AG04450 (cell line): ENCODE results near the gene ZNF274. TPM values are rescaled to one million over a fixed set of nuclear protein-coding genes. Genes with fewer than 3 reads are reported as not detected.

Experiments
- CTCF ChIA-PET: fragments of 300-600, 350-600 bp; formaldehyde crosslinking; extraction: SDS; loops from one replicate; lab custom pipeline; 2022; ENCODE audit warnings: antibody characterized with exemption, inconsistent platforms; lab: Charles Lee
- POLR2A ChIA-PET: fragments of 350-600 bp; formaldehyde crosslinking; extraction: SDS; loops from one replicate; lab custom pipeline; 2021; ENCODE audit warnings: antibody characterized with exemption, inconsistent platforms; lab: Yijun Ruan, JAX
- DNase-seq: peaks from one replicate; pipeline ENCODE4 v3.0.0-alpha.2; 2011; ENCODE audit warnings: low read depth, low spot score
- H3K27ac ChIP-seq: one replicate; pipeline ENCODE4 v1.5.1; 2012; ENCODE audit warnings: low read depth, low read length, control low read depth
- H3K27me3 ChIP-seq: one replicate; pipeline ENCODE4 v1.6.0; 2012; ENCODE audit warnings: low read length; ENCODE audit not compliant: control insufficient read depth, insufficient read depth
- H3K4me3 ChIP-seq: 2 replicates; pipeline ENCODE4 v1.5.1; 2011; ENCODE audit warnings: mild to moderate bottlenecking, low read depth, low read length, control low read depth
- H3K9me3 ChIP-seq: 2 replicates; pipeline ENCODE4 v1.5.1; 2012; ENCODE audit warnings: low read length; ENCODE audit not compliant: control insufficient read depth, insufficient read depth
- polyA plus RNA-seq: library from polyadenylated mRNA; depleted of rRNA; stranded (reverse); fragments of >200 nt; gene quantifications from 2 replicates; pipeline ENCODE4 v1.2.3, GENCODE V29; 2011
- TF ChIP-seq, protein P1 (sequence below): IDR thresholded peaks from 2 replicates; pipeline ENCODE4 v1.5.1; 2011; ENCODE audit warnings: low read depth, low read length, control low read depth, inconsistent platforms

Gene ZNF274
- polyA plus RNA-seq, 1 experiment, result 13.2 TPM

DNA sequence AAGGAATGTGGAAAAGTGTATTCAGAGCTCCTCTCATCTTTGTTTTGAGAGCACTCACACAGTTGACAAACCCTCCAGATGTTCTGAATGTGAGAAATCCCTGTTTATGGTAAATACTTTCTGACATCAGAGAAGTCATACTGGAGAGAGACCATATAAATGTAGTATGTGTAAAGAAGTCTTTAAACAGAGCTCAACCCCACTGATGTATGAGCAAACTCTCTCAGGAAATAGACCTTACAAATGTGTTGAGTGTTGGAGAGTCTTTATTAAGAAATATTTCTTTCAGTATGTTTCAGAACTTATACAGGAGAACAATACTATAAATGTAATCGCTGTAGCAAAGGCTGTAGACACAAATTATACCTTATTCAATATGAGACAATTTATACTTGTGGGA lies 16.6 kb upstream of the ZNF274 start:
- CTCF ChIA-PET, result no interaction called here
- DNase-seq, result no peak
- POLR2A ChIA-PET, result no interaction called here
- H3K27me3 ChIP-seq, result no peaks in the 10 kb centered on the region
- H3K27ac ChIP-seq, result no peak overlapping the region
- H3K9me3 ChIP-seq, result peaks cover 70% of the 10 kb centered on the region
- TF ChIP-seq, protein P1, sequence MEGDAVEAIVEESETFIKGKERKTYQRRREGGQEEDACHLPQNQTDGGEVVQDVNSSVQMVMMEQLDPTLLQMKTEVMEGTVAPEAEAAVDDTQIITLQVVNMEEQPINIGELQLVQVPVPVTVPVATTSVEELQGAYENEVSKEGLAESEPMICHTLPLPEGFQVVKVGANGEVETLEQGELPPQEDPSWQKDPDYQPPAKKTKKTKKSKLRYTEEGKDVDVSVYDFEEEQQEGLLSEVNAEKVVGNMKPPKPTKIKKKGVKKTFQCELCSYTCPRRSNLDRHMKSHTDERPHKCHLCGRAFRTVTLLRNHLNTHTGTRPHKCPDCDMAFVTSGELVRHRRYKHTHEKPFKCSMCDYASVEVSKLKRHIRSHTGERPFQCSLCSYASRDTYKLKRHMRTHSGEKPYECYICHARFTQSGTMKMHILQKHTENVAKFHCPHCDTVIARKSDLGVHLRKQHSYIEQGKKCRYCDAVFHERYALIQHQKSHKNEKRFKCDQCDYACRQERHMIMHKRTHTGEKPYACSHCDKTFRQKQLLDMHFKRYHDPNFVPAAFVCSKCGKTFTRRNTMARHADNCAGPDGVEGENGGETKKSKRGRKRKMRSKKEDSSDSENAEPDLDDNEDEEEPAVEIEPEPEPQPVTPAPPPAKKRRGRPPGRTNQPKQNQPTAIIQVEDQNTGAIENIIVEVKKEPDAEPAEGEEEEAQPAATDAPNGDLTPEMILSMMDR, result no peak
- H3K4me3 ChIP-seq, result no peak overlapping the region

DNA sequence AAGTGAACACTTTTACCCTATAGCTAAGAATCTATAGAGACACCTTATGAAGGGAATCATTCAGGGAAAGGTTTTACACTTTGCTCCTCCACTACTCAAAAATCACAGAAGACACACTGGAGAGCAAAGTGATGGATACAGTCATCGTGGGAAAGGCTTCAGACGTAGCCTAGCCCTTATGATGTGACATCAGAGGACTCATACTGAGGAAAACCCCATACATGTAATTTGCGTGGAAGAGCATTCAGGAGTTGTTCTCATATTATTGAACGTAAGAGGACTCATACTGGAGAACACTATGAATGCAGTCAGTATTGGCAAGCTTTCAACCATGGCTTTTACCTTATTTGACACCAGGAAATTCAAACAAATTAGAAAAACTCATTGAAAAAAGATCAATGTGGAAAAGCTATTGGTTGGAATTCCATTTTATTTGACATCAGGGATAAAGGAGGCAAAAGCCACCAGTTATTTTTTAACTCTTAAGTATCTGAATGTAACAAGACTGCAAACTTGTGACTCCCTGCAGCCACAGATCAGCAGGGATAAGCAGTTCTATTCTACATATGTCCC lies 16.1 kb upstream of the ZNF274 start:
- CTCF ChIA-PET, result no interaction called here
- TF ChIP-seq, protein P1, result no peak
- POLR2A ChIA-PET, result no interaction called here
- Histone ChIP-seq H3K9me3 (peaks cover 76% of the 10 kb centered on the region), H3K4me3 (no peak overlapping the region), H3K27me3 (no peaks in the 10 kb centered on the region), H3K27ac (no peak overlapping the region)
- DNase-seq, result no peak

DNA sequence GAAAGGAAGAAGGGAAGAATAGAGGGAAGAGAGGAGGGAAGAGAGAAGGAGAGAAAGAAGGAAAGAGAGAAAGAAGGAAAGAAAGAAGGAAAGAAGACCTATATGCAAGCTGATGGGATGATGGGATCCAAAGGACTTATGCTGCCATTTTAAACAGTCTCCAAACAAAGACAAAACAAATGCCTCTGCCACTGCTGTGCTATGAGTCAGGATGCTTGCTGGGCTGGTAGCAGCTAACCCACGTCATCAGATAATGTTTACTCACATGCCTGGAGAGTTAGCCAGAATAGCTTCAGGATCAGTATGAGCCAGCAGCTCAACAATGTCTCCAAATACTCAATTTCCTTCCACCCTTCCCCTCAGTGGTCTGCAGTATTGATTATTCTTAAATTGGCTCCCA lies 12.0 kb upstream of the ZNF274 start:
- H3K27me3 ChIP-seq, result no peaks in the 10 kb centered on the region
- H3K4me3 ChIP-seq, result no peak overlapping the region
- no peak overlapping the region for H3K27ac ChIP-seq
- TF ChIP-seq, protein P1, result no peak
- no peak for DNase-seq
- peaks cover 77% of the 10 kb centered on the region for H3K9me3 ChIP-seq
- ChIA-PET POLR2A (interaction anchor here (0.7 kb wide), 1 partner anchor 281 kb away, joined by 7 read pairs; the partner anchor contains the start of gene ZNF324B), CTCF (interaction anchor here (0.6 kb wide), 1 partner anchor 532 kb away, joined by 6 read pairs; no protein-coding TSS in a partner anchor)

DNA sequence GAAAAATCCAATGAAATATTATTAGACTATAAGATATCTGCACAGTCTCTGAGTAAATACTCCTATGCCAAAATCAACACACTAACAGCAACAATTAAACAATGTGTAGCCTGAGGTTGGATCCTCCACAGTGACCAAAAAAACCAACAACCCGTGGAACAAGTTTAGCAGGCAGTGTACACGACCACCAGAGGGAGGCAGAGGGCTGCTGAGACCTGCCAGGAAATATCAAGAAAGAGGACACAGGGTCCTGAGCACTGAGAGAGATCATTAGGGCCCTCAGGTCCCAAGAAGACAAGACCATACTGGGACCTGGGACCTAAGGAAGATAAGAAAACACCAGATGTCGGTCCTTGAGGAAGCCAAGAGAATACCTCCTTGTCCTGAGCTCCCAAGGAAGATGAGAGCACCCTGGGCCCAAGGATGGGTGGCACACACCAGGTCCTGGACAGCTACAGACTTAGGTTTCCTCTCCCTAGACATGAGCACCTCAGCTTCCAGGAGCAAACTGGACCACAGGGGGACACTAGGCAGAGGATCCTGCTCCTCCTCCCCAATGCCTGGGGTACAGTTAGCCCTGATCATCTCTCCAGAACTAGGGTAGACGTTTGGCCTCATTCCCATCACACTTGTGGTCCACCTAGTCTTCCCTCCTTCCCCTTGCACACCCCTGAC lies 822 bp upstream of the ZNF274 start:
- Histone ChIP-seq H3K4me3 (peak overlapping the region; percentile 80), H3K9me3 (peaks cover 89% of the 10 kb centered on the region), H3K27ac (no peak overlapping the region), H3K27me3 (no peaks in the 10 kb centered on the region)
- ChIA-PET POLR2A (no interaction called here), CTCF (interaction anchor here (1.0 kb wide), 1 partner anchor 23 kb away, joined by 7 read pairs; no protein-coding TSS in a partner anchor)
- no peak for DNase-seq
- TF ChIP-seq, protein P1, result peak; percentile 32; the same call in 1 of the 2 replicates

DNA sequence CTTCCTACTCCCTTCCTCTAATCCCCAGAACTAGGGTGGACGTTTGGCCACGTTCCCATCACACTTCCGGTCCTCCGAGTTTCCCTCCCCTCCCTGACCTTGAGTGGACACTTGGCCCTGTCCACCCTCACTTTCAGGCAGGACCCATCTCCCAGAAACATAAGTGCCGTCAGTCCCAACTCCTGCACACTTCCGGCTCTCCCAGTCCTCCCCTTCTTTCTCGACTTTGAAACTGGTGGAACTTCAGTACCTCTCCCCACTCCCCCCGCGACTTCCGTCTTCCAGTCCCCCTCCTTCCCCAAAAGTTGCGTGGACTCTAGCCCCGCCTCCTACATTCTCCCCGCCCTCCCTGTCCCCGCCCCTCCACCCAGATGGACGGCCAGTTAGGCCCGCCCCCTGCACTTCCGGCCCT lies 278 bp upstream of the ZNF274 start:
- peak overlapping the region; percentile 80 for H3K4me3 ChIP-seq
- peaks cover 92% of the 10 kb centered on the region for H3K9me3 ChIP-seq
- peak overlapping the region; percentile 98 for H3K27ac ChIP-seq
- ChIA-PET CTCF (interaction anchor here (1.0 kb wide), 1 partner anchor 23 kb away, joined by 7 read pairs; no protein-coding TSS in a partner anchor), POLR2A (interaction anchor here (0.9 to 1.8 kb wide), 3 partner anchors 28 to 180 kb away, joined by 3 to 7 read pairs (median 4); partner anchors contain the start of genes ZNF329 and ZNF606)
- TF ChIP-seq, protein P1, result no peak
- DNase-seq, result no peak
- H3K27me3 ChIP-seq, result no peaks in the 10 kb centered on the region
